HG02678 (cell line): ENCODE results near the gene CHMP4A.
A peak's percentile ranks its signal among the peaks of the same experiment; 100 is the strongest.
"Not testable (repeated sequence)": the region's sequence is repeated elsewhere in the genome, so short reads cannot be mapped to it uniquely, and the experiment has no call there.

ENCODE experiments used
- ATAC-seq: cut with Tn5 transposase; IDR thresholded peaks from one replicate; pipeline ENCODE4 v1.9.1; 2021; ENCODE audit warnings: mild to moderate bottlenecking, moderate library complexity; ENCODE audit not compliant: unreplicated experiment

CHMP4A gene

GRCh38 chr14:24226473-24226872 lies 13.2 kb upstream of the CHMP4A start:
- no peak for ATAC-seq

GRCh38 chr14:24224618-24225071 lies 11.4 kb upstream of the CHMP4A start:
- ATAC-seq: no peak

- ATAC-seq: not testable (repeated sequence)
Observed at GRCh38 chr14:24222987-24223386, 9.7 kb upstream of the CHMP4A start.

- no peak for ATAC-seq
Observed at GRCh38 chr14:24219521-24219920, 6.2 kb upstream of the CHMP4A start.

GRCh38 chr14:24219080-24219479 lies 5.8 kb upstream of the CHMP4A start:
- no peak for ATAC-seq

- not testable (repeated sequence) for ATAC-seq
Observed at GRCh38 chr14:24216876-24217275, 3.6 kb upstream of the CHMP4A start.

GRCh38 chr14:24216345-24216699 lies 3.0 kb upstream of the CHMP4A start:
- no peak for ATAC-seq

- ATAC-seq: peak; percentile 58
Observed at GRCh38 chr14:24215495-24216344, 2.4 kb upstream of the CHMP4A start, which contains the start of gene MDP1. Gene MDP1, minus strand, starts transcription at chr14:24216066. Its CDS starts 111 bp downstream, at chr14:24215955.

GRCh38 chr14:24213866-24214662 lies 776 bp upstream of the CHMP4A start:
- no peak for ATAC-seq

- no peak for ATAC-seq
Observed at GRCh38 chr14:24211311-24211710, 2.0 kb downstream of the CHMP4A start.

GRCh38 chr14:24207625-24208024 lies 5.7 kb downstream of the CHMP4A start:
- no peak for ATAC-seq

GRCh38 chr14:24207104-24207551 lies 6.2 kb downstream of the CHMP4A start:
- ATAC-seq: no peak

- ATAC-seq: no peak
Observed at GRCh38 chr14:24206260-24207103, 6.8 kb downstream of the CHMP4A start.

GRCh38 chr14:24204163-24205146 lies 8.8 kb downstream of the CHMP4A start:
- ATAC-seq: no peak

GRCh38 chr14:24203249-24203886 lies 9.9 kb downstream of the CHMP4A start:
- not testable (repeated sequence) for ATAC-seq

GRCh38 chr14:24202538-24202937 lies 10.8 kb downstream of the CHMP4A start:
- not testable (repeated sequence) for ATAC-seq

- ATAC-seq: no peak
Observed at GRCh38 chr14:24198814-24199524, 14.3 kb downstream of the CHMP4A start.

- ATAC-seq: no peak
Observed at GRCh38 chr14:24197056-24197450, 16.2 kb downstream of the CHMP4A start.
